MCF 10A (cell line): ENCODE results near the gene ALDH4A1. TPM values are rescaled to one million over a fixed set of nuclear protein-coding genes. Genes with fewer than 3 reads are reported as not detected.

ENCODE experiments used
- BruUV-seq: library from RNA; stranded (reverse); fragments of 400-500 nt; replicated peaks from 2 replicates; lab custom pipeline; 2021; lab: Mats Ljungman, UMichigan
- CTCF ChIA-PET: fragments of 300-600 bp; sonication (Branson Sonifier 250); formaldehyde crosslinking; extraction: SDS; loops from one replicate; lab custom pipeline; 2021; ENCODE audit warnings: antibody characterized with exemption, inconsistent platforms; lab: Yijun Ruan, JAX
- POLR2A ChIA-PET: fragments of 300-600, 350-650 bp; sonication (Branson Sonifier 250); formaldehyde crosslinking; extraction: SDS; loops from one replicate; lab custom pipeline; 2020; ENCODE audit warnings: antibody characterized with exemption, inconsistent platforms; lab: Yijun Ruan, JAX
- DNase-seq: peaks from one replicate; pipeline ENCODE4 v3.0.0-alpha.2; 2018; ENCODE audit not compliant: unreplicated experiment
- H3K27ac Mint-ChIP-seq: one replicate; pipeline ENCODE4 v1.8.0; 2022; ENCODE audit warnings: mild to moderate bottlenecking, low read depth, mixed read lengths; ENCODE audit not compliant: unreplicated experiment
- H3K27me3 Mint-ChIP-seq: one replicate; pipeline ENCODE4 v1.8.0; 2022; ENCODE audit warnings: mixed read lengths; ENCODE audit not compliant: insufficient read depth, unreplicated experiment
- H3K36me3 Mint-ChIP-seq: one replicate; pipeline ENCODE4 v1.8.0; 2022; ENCODE audit warnings: mild to moderate bottlenecking, moderate library complexity, mixed read lengths; ENCODE audit not compliant: insufficient read depth, unreplicated experiment
- H3K4me1 Mint-ChIP-seq: one replicate; pipeline ENCODE4 v1.8.0; 2022; ENCODE audit warnings: mixed read lengths; ENCODE audit not compliant: insufficient read depth, unreplicated experiment
- H3K4me3 Mint-ChIP-seq: one replicate; pipeline ENCODE4 v1.8.0; 2022; ENCODE audit warnings: mild to moderate bottlenecking, moderate library complexity, mixed read lengths; ENCODE audit not compliant: unreplicated experiment
- H3K9me3 Mint-ChIP-seq: one replicate; pipeline ENCODE4 v1.8.0; 2022; ENCODE audit warnings: mixed read lengths; ENCODE audit not compliant: unreplicated experiment
- intact Hi-C: fragments of 100-400 bp; cut with micrococcal nuclease; formaldehyde crosslinking; loops from 2 replicates; pipeline ENCODE4 v1.14.1; 2022
- total RNA-seq: library from RNA; stranded (reverse); gene quantifications from 2 replicates; pipeline ENCODE4 v1.2.3, GENCODE V29; 2022
- TF ChIP-seq, protein P1 (sequence below): fragments of 200-600 bp; IDR thresholded peaks from one replicate; pipeline ENCODE4 v1.8.0; 2022; ENCODE audit warnings: antibody characterized with exemption, mild to moderate bottlenecking; ENCODE audit not compliant: unreplicated experiment

The ALDH4A1 gene
- total RNA-seq, 1 experiment from 2014 or later = 6.3 TPM

DNA sequence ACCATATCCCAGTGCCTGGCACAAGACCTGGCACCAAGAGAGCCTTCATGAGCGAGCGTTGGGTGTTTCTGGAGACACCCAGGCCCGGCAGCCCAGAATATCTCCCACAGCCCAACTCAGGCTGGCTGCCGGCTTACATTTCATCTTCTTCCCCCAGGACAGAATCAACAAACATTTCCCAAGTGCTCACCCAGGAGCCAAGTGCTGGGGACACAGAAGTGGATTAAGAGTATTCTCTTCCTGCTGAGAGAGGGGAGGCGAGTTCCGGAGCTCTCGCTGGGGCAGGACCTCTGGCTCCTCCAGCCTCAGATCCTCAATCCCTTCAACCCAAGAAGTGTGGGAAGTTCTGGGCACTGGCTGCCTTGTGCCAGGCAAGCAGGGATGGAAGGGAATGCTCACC is 30.5 kb upstream of the ALDH4A1 start:
- POLR2A ChIA-PET = interaction anchor here (1.1 kb wide), 1 partner anchor 11 kb away, joined by 6 read pairs; no protein-coding TSS in a partner anchor
- Mint-ChIP-seq H3K27me3 (no peaks in the 10 kb centered on the region), H3K9me3 (no peaks in the 10 kb centered on the region), H3K36me3 (no peaks in the 10 kb centered on the region), H3K27ac (no peak overlapping the region), H3K4me1 (peaks cover 20% of the 10 kb centered on the region), H3K4me3 (no peak overlapping the region)
- DNase-seq = no peak
- intact Hi-C loops = no loop called here
- TF ChIP-seq, protein P1, sequence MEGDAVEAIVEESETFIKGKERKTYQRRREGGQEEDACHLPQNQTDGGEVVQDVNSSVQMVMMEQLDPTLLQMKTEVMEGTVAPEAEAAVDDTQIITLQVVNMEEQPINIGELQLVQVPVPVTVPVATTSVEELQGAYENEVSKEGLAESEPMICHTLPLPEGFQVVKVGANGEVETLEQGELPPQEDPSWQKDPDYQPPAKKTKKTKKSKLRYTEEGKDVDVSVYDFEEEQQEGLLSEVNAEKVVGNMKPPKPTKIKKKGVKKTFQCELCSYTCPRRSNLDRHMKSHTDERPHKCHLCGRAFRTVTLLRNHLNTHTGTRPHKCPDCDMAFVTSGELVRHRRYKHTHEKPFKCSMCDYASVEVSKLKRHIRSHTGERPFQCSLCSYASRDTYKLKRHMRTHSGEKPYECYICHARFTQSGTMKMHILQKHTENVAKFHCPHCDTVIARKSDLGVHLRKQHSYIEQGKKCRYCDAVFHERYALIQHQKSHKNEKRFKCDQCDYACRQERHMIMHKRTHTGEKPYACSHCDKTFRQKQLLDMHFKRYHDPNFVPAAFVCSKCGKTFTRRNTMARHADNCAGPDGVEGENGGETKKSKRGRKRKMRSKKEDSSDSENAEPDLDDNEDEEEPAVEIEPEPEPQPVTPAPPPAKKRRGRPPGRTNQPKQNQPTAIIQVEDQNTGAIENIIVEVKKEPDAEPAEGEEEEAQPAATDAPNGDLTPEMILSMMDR = no peak
- CTCF ChIA-PET = interaction anchor here (1.7 kb wide), 1 partner anchor 20 kb away, joined by 7 read pairs; no protein-coding TSS in a partner anchor
- BruUV-seq = no TSS peak

DNA sequence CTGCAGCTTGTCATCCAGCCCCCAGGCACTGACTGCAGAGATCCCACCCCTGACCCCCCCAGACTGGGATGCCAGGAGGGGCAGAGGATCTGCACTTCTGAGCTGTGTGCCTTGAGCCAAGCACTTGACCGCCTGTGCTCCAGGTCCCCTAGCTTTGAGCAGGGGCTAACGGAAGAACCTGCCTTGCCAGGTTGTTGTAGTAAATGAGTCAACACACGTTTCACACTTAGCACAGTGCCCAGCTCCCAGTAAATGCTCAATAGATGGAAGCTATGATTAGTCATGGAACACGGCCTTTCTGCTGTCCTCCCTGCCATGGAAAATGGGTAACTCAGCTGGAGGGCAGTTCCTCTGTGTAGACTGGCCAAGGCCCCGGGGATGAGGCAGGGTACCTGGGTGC is 30.0 kb upstream of the ALDH4A1 start:
- peak; percentile 40 for DNase-seq
- no peaks in the 10 kb centered on the region for H3K9me3 Mint-ChIP-seq
- no TSS peak for BruUV-seq
- no peaks in the 10 kb centered on the region for H3K36me3 Mint-ChIP-seq
- peaks cover 22% of the 10 kb centered on the region for H3K4me1 Mint-ChIP-seq
- H3K27ac Mint-ChIP-seq = no peak overlapping the region
- H3K27me3 Mint-ChIP-seq = no peaks in the 10 kb centered on the region
- ChIA-PET CTCF (interaction anchor here (0.5 to 1.7 kb wide), 3 partner anchors 20 to 1589 kb away, joined by 3 to 7 read pairs (median 4); no protein-coding TSS in a partner anchor), POLR2A (interaction anchor here (1.1 kb wide), 1 partner anchor 10 kb away, joined by 6 read pairs; no protein-coding TSS in a partner anchor)
- intact Hi-C loops = no loop called here
- TF ChIP-seq, protein P1 = no peak
- no peak overlapping the region for H3K4me3 Mint-ChIP-seq

DNA sequence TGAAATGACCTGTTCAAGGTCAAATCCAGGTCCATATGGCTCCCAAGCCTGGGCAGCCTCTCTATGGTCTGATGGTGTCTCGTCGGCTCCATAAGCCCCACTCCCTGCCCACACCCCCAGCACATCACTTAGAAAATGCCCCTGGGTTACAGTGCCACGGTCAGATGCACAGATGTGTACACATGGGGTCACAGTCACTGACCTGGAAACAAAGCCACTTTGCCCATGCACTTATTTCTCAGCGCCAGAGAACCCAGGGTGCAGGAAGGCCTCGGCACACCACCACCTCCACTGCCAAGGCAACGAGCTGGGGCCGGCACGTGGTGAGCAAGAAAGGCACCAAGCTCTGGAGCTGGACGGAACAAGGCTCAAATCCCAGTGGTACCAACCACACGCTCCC is 29.4 kb upstream of the ALDH4A1 start:
- TF ChIP-seq, protein P1 = no peak
- DNase-seq = no peak
- no TSS peak for BruUV-seq
- Mint-ChIP-seq H3K9me3 (no peaks in the 10 kb centered on the region), H3K4me3 (no peak overlapping the region), H3K36me3 (no peaks in the 10 kb centered on the region), H3K27me3 (no peaks in the 10 kb centered on the region), H3K4me1 (peaks cover 22% of the 10 kb centered on the region), H3K27ac (no peak overlapping the region)
- ChIA-PET CTCF (interaction anchor here (0.6 to 1.7 kb wide), 3 partner anchors 18 to 39 kb away, joined by 3 to 7 read pairs (median 4); no protein-coding TSS in a partner anchor), POLR2A (interaction anchor here (1.1 kb wide), 1 partner anchor 9 kb away, joined by 6 read pairs; no protein-coding TSS in a partner anchor)
- intact Hi-C loops = no loop called here

DNA sequence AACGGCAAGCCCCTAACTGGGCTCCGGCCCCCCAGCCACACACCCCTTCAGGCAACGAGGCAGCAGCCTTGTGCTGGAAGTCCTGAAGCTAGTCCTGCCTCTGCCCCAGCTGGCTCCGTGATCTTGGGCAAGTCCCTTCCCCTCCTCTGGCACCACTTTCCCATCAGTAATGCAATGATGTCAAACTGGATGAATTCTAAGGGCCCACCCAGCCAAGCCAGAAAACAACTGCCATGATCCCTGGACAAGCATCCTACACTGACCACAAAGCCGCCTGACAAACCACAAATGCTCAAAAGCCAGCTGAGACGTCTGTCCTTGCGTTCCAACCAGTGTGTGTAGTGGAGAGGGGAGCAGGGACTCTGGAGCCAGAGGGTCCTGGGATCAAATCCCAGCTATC is 27.3 kb upstream of the ALDH4A1 start:
- H3K27ac Mint-ChIP-seq = no peak overlapping the region
- H3K27me3 Mint-ChIP-seq = no peaks in the 10 kb centered on the region
- no peaks in the 10 kb centered on the region for H3K9me3 Mint-ChIP-seq
- ChIA-PET CTCF (interaction anchor here (0.6 kb wide), 1 partner anchor 272 kb away, joined by 3 read pairs; no protein-coding TSS in a partner anchor), POLR2A (no interaction called here)
- H3K36me3 Mint-ChIP-seq = peaks cover 8% of the 10 kb centered on the region
- TF ChIP-seq, protein P1 = no peak
- no peak overlapping the region for H3K4me3 Mint-ChIP-seq
- no peak for DNase-seq
- intact Hi-C loops = no loop called here
- peaks cover 25% of the 10 kb centered on the region for H3K4me1 Mint-ChIP-seq
- no TSS peak for BruUV-seq
